WTC11 (cell line): ENCODE results near the gene CSNK1E. TPM values are rescaled to one million over a fixed set of nuclear protein-coding genes. Genes with fewer than 3 reads are reported as not detected.

Experiments used
- ATAC-seq: fragments of 200-7000 bp; cut with Tn5 transposase; 2 replicates; pipeline ENCODE4 v1.10.0; 2021; ENCODE audit warnings: mild to moderate bottlenecking, moderate library complexity
- CTCF ChIA-PET: fragments of 300-600 bp; sonication (Branson Sonifier 250); formaldehyde crosslinking; loops from one replicate; lab custom pipeline; 2021; ENCODE audit warnings: antibody characterized with exemption; lab: Charles Lee
- POLR2A ChIA-PET: fragments of 350-600 bp; sonication (Branson Sonifier 250); formaldehyde crosslinking; loops from one replicate; lab custom pipeline; 2021; ENCODE audit warnings: antibody characterized with exemption; lab: Charles Lee
- DNase-seq: peaks from one replicate; pipeline ENCODE4 v3.0.0; 2021; ENCODE audit warnings: low spot score
- H3K27ac Mint-ChIP-seq: 2 replicates; pipeline ENCODE4 v1.8.0; 2021; ENCODE audit warnings: mixed read lengths
- H3K27me3 Mint-ChIP-seq: 2 replicates; pipeline ENCODE4 v1.8.0; 2021; ENCODE audit warnings: low read depth, mild to moderate bottlenecking, moderate library complexity, mixed read lengths
- H3K36me3 Mint-ChIP-seq: 2 replicates; pipeline ENCODE4 v1.8.0; 2021; ENCODE audit warnings: mixed read lengths
- H3K4me1 Mint-ChIP-seq: 2 replicates; pipeline ENCODE4 v1.8.0; 2022; ENCODE audit warnings: mixed read lengths
- H3K4me3 Mint-ChIP-seq: 2 replicates; pipeline ENCODE4 v1.8.0; 2021; ENCODE audit warnings: mild to moderate bottlenecking, moderate library complexity, mixed read lengths
- H3K9me3 Mint-ChIP-seq: 2 replicates; pipeline ENCODE4 v1.8.0; 2021; ENCODE audit warnings: mixed read lengths
- ETV6 ChIP-seq: sonication (generic); formaldehyde crosslinking; IDR thresholded peaks from 2 replicates; pipeline ENCODE4 v1.8.1; 2022; ENCODE audit warnings: mild to moderate bottlenecking, missing genetic modification reagents
- FOXJ3 ChIP-seq: sonication (generic); formaldehyde crosslinking; IDR thresholded peaks from 2 replicates; pipeline ENCODE4 v1.9.0; 2021; ENCODE audit warnings: missing genetic modification reagents, mild to moderate bottlenecking, borderline replicate concordance
- JUN ChIP-seq: sonication (generic); formaldehyde crosslinking; IDR thresholded peaks from 2 replicates; pipeline ENCODE4 v1.8.0; 2023; ENCODE audit warnings: mild to moderate bottlenecking, missing genetic modification reagents
- MLX ChIP-seq: sonication (generic); formaldehyde crosslinking; IDR thresholded peaks from 2 replicates; pipeline ENCODE4 v1.8.1; 2023; ENCODE audit warnings: mild to moderate bottlenecking, missing genetic modification reagents, moderate library complexity
- NFE2L1 ChIP-seq: sonication (generic); formaldehyde crosslinking; IDR thresholded peaks from 2 replicates; pipeline ENCODE4 v1.8.1; 2023; ENCODE audit warnings: missing genetic modification reagents
- NR1H2 ChIP-seq: sonication (generic); formaldehyde crosslinking; IDR thresholded peaks from 2 replicates; pipeline ENCODE4 v1.9.0; 2021; ENCODE audit warnings: mild to moderate bottlenecking, moderate library complexity, missing genetic modification reagents
- PRRX2 ChIP-seq: fragments of 250-450 bp; sonication (Bioruptor Pico); IDR thresholded peaks from 2 replicates; pipeline ENCODE4 v1.8.0; 2021; ENCODE audit warnings: mild to moderate bottlenecking
- SMAD3 ChIP-seq: sonication (generic); formaldehyde crosslinking; IDR thresholded peaks from 2 replicates; pipeline ENCODE4 v1.8.0; 2022; ENCODE audit warnings: missing genetic modification reagents, mild to moderate bottlenecking, borderline replicate concordance
- SMAD4 ChIP-seq: sonication (generic); formaldehyde crosslinking; IDR thresholded peaks from 2 replicates; pipeline ENCODE4 v1.8.0; 2022; ENCODE audit warnings: mild to moderate bottlenecking, missing genetic modification reagents
- SOX15 ChIP-seq: fragments of 250-450 bp; sonication (Bioruptor Pico); IDR thresholded peaks from 2 replicates; pipeline ENCODE4 v1.9.0; 2021; ENCODE audit warnings: mild to moderate bottlenecking
- STAT6 ChIP-seq: sonication (generic); formaldehyde crosslinking; conservative IDR thresholded peaks from 2 replicates; pipeline ENCODE4 v1.8.1; 2023; ENCODE audit warnings: mild to moderate bottlenecking, low read depth, missing genetic modification reagents, moderate library complexity
- ZNF121 ChIP-seq: sonication (generic); formaldehyde crosslinking; IDR thresholded peaks from 2 replicates; pipeline ENCODE4 v1.8.0; 2023; ENCODE audit warnings: missing genetic modification reagents
- ZNF232 ChIP-seq: sonication (generic); formaldehyde crosslinking; IDR thresholded peaks from 2 replicates; pipeline ENCODE4 v1.8.0; 2022; ENCODE audit warnings: mild to moderate bottlenecking, missing genetic modification reagents
- ZNF416 ChIP-seq: fragments of 250-450 bp; sonication (Bioruptor Pico); IDR thresholded peaks from 2 replicates; pipeline ENCODE4 v1.9.0; 2021; ENCODE audit warnings: mild to moderate bottlenecking, inconsistent platforms
- ZNF671 ChIP-seq: fragments of 250-450 bp; sonication (Bioruptor Pico); IDR thresholded peaks from 2 replicates; pipeline ENCODE4 v1.8.0; 2021; ENCODE audit warnings: mild to moderate bottlenecking
- total RNA-seq: library from RNA; stranded (reverse); gene quantifications from 3 replicates; pipeline ENCODE4 v1.2.3, GENCODE V29; 2021
- TF ChIP-seq, protein P1 (sequence below): fragments of 250-450 bp; sonication (Bioruptor Pico); IDR thresholded peaks from 2 replicates; pipeline ENCODE4 v1.9.0; 2021; ENCODE audit warnings: mild to moderate bottlenecking
- TF ChIP-seq, protein P2 (sequence below): sonication (generic); formaldehyde crosslinking; IDR thresholded peaks from 2 replicates; pipeline ENCODE4 v1.8.1; 2022; ENCODE audit warnings: low read depth, mild to moderate bottlenecking, moderate library complexity, missing genetic modification reagents, borderline replicate concordance

CSNK1E gene
- total RNA-seq, 1 experiment from 2014 or later = 265 TPM

DNA sequence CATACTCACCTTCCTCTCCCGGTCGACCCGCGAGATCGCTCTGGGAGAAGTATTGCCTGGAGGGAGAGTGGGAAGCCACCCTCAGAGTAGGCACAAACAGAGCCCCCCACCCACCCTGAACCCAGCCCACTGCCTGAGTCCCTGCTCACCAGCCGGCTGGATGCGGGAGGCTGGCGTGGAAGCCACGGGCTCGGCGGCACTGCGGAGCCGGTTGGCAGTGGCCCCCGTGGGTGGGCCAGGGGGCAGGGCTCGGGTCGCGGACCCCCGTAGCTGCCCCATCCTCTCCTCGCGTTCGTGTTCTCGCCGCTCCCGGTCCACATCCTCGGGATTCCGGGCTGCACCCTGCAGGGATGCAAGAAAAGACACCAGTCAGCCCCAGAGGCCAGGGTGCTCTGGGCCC, 23.0 kb downstream of the CSNK1E start:
- H3K9me3 Mint-ChIP-seq = no peaks in the 10 kb centered on the region
- H3K36me3 Mint-ChIP-seq = peaks cover 53% of the 10 kb centered on the region
- POLR2A ChIA-PET = no interaction called here
- CTCF ChIA-PET = no interaction called here
- no peak for DNase-seq
- ATAC-seq = no peak
- TF ChIP-seq SOX15 (CRISPR knock-in tag) (no peak), MLX (CRISPR knock-in tag) (no peak)
- H3K4me1 Mint-ChIP-seq = peaks cover 15% of the 10 kb centered on the region
- no peak overlapping the region for H3K4me3 Mint-ChIP-seq
- H3K27me3 Mint-ChIP-seq = no peaks in the 10 kb centered on the region
- no peak overlapping the region for H3K27ac Mint-ChIP-seq

- Mint-ChIP-seq H3K4me1 (peaks cover 19% of the 10 kb centered on the region), H3K4me3 (no peak overlapping the region), H3K36me3 (peaks cover 46% of the 10 kb centered on the region), H3K27me3 (no peaks in the 10 kb centered on the region), H3K27ac (peak overlapping the region; percentile 72; the same call in 1 of the 2 replicates), H3K9me3 (no peaks in the 10 kb centered on the region)
- ChIA-PET POLR2A (no interaction called here), CTCF (no interaction called here)
- ATAC-seq = no peak
- TF ChIP-seq JUN (CRISPR knock-in tag) (no peak), ZNF232 (no peak), ZNF671 (CRISPR knock-in tag) (no peak), SMAD3 (CRISPR knock-in tag) (no peak), SMAD4 (CRISPR knock-in tag) (no peak)
- TF ChIP-seq, protein P1, sequence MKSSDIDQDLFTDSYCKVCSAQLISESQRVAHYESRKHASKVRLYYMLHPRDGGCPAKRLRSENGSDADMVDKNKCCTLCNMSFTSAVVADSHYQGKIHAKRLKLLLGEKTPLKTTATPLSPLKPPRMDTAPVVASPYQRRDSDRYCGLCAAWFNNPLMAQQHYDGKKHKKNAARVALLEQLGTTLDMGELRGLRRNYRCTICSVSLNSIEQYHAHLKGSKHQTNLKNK (CRISPR knock-in tag) = no peak
- TF ChIP-seq, protein P2, sequence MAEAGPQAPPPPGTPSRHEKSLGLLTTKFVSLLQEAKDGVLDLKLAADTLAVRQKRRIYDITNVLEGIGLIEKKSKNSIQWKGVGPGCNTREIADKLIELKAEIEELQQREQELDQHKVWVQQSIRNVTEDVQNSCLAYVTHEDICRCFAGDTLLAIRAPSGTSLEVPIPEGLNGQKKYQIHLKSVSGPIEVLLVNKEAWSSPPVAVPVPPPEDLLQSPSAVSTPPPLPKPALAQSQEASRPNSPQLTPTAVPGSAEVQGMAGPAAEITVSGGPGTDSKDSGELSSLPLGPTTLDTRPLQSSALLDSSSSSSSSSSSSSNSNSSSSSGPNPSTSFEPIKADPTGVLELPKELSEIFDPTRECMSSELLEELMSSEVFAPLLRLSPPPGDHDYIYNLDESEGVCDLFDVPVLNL (CRISPR knock-in tag) = no peak
- DNase-seq = no peak
These were observed 24.5 kb downstream of the CSNK1E start for GRCh38 chr22:38292694-38293093.

DNA sequence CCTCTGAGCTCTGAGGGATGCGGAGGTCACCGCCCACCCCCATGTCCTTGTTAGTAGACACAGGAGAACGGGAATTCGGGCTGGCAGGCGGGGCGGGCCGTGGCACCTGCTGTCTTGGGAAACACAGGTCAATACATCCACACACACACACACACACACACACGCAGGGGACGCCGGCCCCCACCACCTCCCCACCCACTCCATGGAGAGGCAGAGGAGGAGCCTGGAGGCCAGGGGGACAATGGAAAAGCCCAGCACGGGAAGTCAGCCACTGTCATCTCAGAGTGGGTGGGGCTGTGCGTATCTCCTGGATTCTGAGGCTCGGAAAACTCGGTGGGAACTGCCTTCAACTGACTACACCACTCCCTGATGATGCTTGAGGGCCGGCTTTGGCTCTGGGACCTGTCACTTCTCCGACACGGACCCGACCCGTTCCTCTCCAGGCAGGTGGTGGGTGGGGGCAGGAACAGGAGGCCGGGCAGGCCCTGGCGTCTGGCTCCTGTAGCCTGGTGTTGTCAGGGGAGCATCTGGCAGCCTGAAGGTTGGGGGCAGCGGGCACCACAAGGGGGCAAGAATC, 25.9 kb downstream of the CSNK1E start:
- ATAC-seq (no peak), DNase-seq (no peak)
- peaks cover 34% of the 10 kb centered on the region for H3K36me3 Mint-ChIP-seq
- H3K27ac Mint-ChIP-seq = peak overlapping the region; percentile 80; the same call in 1 of the 2 replicates
- TF ChIP-seq SMAD3 (CRISPR knock-in tag) (no peak), FOXJ3 (CRISPR knock-in tag) (no peak), ETV6 (CRISPR knock-in tag) (no peak), STAT6 (CRISPR knock-in tag) (no peak), PRRX2 (no peak), NFE2L1 (CRISPR knock-in tag) (no peak), NR1H2 (CRISPR knock-in tag) (no peak), ZNF121 (no peak), ZNF416 (CRISPR knock-in tag) (no peak)
- H3K9me3 Mint-ChIP-seq = no peaks in the 10 kb centered on the region
- H3K4me1 Mint-ChIP-seq = peaks cover 27% of the 10 kb centered on the region
- CTCF ChIA-PET = interaction anchor here (0.5 to 1.0 kb wide), 3 partner anchors 194 to 470 kb away, joined by 3 read pairs; partner anchors contain the start of gene TOMM22
- no peaks in the 10 kb centered on the region; the same call in 1 of the 2 replicates for H3K27me3 Mint-ChIP-seq
- no peak overlapping the region for H3K4me3 Mint-ChIP-seq
- POLR2A ChIA-PET = interaction anchor here (0.6 kb wide), 1 partner anchor 168 kb away, joined by 3 read pairs; no protein-coding TSS in a partner anchor
